GM18508 (cell line): ENCODE data around the gene IL2RG.

ENCODE experiments used
- ATAC-seq: cut with Tn5 transposase; IDR thresholded peaks from one replicate; pipeline ENCODE4 v1.9.1; 2021; ENCODE audit warnings: moderate number of reproducible peaks; ENCODE audit not compliant: insufficient read depth, unreplicated experiment

The IL2RG gene

DNA sequence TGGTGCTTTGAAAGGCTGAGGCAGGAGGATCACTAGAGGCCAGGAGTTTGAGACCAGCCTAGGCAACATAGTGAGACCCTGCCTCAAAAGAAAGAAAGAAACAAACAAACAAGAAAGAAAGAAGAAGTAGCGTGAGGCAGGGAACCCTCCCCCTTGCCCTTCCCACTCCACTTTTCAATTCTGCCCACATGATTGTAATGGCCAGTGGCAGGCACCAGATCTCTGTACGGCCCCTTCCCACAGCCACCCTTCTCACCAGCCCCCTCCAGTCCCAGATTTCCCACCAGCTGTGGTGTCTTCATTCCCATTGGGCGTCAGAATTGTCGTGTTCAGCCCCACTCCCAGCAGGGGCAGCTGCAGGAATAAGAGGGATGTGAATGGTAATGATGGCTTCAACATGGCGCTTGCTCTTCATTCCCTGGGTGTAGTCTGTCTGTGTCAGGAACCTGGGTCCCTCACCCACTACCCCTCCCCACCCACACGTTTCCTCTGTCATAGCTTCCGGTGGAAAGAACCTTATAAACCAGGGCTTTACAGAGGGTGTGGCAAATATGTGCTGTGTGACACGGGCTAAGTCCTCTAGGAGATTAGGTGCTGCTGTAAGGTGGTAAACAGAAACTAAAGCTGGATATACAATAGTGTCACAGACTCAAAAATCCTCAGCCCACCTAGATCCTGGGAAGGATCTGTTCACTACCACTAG is at the start of gene IL2RG:
Gene IL2RG (minus strand): TSS at position 437 of the 703 bp plus-strand sequence. CDS start 38 bp downstream, at position 399.
- peak; percentile 79 for ATAC-seq

DNA sequence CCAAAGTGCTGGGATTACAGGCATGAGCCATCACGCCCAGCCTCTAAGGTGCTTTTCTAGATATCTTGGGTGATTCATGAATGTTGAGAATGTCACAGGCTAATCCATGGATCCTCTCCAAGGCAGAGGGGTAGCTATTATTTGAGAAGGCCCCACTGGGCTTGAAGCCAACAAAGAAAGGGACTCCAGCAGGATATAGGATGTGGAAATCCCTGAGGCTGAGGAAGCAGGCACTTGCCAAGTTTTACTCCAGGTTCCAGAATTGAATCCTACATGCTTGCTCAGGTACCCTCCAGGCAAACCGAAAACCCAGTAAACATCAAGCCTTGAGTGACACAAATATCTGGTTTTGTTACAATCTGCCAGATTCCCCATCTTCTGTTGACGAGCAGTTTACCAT is 49.1 kb upstream of the IL2RG start:
- ATAC-seq = no peak

DNA sequence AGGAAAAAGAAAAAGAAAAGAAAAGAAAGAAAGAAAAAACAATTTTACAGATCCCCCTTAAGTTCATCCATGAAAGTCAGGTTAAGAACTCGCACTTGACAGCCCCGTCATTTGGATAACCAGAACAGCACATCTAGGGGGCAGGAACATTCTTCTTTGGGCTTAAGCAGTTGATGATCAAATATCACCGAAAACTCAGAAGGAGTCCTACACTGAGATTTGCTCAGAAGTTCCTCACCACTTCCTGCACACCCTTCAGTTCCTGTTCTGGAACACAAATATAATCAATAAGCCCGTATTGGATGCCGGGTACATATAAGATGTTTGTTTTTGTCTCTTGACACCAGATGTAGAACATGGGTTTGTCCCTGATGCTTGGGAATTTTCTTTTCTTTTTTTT is 48.0 kb upstream of the IL2RG start:
- no peak for ATAC-seq

DNA sequence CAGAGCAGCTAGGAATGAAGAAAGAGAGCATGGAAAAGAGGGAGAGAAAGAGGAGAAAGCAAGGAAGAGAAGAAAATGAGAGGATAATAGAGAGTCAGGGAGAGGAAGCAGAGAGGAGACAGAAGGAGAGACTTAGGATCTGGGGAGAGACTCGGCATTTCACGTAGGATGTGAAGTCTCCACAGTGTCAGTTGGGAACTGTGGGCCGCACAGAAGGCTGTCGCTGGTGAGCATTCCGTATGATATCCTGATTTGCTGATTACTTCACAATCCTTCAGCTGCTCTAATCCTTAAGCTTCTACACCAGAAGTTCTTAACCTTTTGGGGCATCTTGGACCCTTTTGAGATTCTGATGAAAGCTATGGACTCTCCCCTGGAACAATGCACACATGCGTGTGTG is 47.2 kb upstream of the IL2RG start:
- no peak for ATAC-seq

DNA sequence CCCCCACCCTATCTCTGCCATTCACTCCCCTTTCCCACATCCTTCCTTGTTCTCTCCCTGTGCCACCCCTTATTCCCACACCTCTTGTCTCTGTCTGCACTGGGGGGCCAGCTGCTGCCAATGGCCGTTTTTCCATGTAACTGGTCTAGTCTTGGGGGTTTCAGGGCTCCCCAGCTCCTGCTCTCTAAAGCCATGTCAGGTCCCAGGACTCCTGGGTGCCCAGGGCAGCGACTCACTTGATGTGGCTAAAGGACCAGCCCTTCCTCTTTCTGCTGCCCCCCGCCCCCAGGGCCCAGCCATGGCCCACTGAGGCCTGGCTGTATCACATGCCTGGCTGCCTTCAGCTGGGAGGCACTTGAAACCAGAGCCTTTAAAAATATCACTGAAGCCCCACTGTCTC is 43.3 kb upstream of the IL2RG start:
- no peak for ATAC-seq

DNA sequence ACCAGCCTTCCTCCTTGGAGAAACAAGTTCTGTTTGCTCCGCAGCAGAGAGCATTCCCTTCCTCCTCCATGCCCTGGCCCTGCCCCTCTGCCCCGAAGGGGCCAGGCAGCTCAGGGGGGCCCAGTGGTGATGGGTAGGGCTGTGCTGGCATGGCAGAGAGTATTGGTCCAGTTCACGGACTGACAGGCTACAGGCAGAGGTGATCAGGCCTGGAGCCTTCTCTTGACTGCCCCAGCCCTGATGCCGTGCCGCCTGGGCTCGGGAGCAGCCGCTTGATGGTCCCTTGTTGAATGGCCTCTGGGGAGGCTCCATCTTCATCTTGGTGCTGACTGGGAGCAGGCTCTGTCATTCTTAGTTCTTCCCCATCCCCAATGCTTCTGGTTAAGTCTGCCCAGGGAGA is 42.8 kb upstream of the IL2RG start:
- no peak for ATAC-seq

DNA sequence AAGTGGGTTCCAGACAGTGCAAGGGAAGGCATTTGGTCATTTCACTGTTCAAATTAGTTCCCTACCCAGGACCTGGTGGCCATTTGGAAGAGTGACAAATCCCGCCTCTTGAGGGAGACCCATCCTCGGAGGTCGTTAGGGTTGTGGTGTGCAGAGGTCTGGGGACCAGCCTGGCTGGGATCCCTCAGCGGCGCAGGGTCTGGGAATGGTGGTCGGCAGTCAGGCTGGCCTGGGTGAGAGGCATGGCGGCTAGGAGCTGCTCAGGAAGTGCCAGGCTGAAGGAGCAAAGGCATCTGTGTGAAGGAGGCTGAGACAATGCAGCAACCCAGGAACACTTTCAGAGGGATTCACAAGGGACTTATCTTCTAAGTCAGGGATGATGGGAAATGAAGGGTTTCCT is 40.0 kb upstream of the IL2RG start:
- no peak for ATAC-seq

DNA sequence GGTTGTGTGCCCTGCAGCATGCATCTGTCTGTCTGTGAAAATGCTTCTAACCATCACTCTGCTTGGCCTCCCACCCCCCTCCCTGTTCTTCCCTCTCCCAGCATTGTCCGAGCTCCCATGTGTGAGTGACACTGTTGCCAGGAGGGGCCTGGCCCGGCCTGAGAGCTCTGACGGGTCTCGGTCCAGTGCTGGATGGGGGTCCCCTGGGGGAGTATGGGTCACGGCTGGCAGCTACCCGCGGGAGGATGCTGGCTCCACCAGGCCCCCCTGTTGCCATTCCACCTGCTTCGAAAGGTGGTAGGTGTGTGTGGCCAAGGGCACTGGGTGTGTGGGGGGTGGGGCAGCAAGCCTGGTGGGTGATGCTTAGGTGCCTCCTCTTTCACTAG is 36.9 kb upstream of the IL2RG start:
- ATAC-seq = no peak

DNA sequence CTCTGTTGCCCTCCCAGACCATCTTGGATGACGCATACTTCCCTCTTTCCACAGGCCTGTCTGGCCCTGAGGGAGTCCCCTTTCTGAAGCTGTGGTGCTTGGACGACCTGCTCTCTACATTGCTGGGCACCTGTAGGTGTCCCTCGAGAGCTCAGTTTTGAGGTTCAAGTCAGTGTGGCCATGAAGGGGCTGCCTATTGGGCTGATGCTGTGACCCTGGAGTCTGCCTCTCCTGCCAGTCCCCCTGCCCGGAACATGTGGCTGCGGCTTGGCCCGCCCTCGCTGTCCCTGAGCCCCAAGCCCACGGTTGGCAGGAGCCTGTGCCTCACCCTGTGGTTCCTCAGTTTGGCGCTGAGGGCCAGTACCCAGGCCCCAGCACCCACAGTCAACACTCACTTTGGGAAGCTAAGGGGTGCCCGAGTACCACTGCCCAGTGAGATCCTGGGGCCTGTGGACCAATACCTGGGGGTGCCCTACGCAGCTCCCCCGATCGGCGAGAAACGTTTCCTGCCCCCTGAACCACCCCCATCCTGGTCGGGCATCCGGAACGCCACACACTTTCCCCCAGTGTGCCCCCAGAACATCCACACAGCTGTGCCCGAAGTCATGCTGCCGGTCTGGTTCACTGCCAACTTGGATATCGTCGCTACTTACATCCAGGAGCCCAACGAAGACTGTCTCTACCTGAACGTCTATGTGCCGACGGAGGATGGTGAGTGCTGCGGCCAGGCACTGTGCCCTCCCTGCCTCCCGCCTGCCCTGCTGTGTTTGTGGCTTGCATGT is 36.3 kb upstream of the IL2RG start:
- ATAC-seq = no peak

DNA sequence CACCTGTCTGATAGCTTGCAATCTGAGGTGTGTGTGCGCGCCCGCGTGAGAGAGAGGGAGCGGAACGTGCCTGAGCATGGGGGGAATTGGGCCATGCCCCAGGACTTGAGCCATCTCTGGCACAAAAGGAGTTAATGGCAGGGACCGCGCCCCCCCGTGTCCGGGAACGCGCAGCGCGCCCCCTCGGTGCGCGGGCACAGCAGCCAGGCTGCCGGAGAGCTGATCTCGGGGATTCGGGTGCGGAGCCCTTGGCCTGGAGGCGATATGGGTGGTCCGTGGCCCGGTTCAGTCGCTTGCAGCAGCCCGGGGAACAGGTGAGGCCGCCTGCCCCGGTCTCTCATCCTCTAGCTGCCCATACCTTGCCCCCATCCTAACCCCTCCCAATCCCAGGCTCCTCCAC is 33.3 kb upstream of the IL2RG start, which contains the start of gene NLGN3:
Gene NLGN3 (plus strand): TSS at position 191 of the 400 bp plus-strand sequence. CDS start 2,909 bp downstream, outside the sequence.
- ATAC-seq = no peak

DNA sequence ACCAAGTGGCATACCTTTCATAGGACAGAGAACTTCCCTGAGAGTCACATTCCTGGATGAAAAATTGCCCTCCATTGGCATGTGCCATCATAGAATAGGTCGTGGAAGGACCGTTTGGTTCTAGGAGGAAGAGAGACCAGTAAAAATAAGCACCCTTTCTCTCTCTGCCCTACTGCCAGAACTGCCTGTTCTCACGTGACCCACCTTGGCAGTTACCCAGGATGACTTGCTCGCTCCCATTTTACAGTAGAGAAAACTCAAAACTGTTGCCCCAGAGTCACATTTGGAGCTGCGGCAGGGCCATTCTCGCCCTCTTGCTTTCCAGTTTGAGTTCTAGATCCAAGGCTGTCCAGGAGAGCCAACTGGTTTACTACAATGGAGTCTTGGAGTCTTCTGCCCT is 32.1 kb upstream of the IL2RG start:
- ATAC-seq = no peak

DNA sequence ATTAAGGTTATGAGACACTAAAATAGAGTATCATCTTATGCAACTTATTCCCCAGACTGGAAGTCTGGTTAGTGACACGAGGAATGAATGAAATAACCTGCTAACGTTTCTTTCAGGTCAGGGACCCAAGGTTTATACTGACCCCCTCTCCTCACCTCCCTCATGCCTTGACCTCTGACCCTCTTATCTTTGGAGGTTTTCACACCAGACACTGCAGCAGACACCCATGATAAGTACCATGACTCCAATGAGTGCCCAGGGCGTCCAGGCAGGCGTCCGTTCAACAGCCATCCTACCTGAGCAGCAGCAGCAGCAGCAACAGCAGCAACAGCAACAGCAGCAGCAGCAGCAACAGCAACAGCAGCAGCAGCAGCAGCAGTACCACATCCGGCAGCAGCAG is 29.1 kb upstream of the IL2RG start:
- ATAC-seq = no peak

DNA sequence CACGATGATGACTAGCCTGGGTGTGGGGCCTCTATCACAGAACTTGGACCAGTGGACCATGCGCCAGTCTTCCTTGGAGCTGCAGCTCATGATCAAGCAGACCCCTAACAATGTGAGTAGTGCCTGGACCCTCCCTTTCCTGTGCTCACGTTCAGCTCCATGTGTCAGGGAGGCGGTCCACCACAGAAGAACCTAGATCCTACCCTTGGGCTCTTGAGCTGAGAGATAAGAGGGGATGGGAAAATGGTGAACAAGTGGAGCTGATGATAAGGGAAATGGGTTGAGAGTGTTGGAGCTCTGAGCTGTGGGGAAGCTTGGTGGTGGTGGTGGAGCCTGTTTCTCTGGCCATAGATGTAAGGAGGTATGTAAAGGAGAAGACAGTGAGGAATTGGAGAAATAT is 20.1 kb upstream of the IL2RG start:
- ATAC-seq = no peak

DNA sequence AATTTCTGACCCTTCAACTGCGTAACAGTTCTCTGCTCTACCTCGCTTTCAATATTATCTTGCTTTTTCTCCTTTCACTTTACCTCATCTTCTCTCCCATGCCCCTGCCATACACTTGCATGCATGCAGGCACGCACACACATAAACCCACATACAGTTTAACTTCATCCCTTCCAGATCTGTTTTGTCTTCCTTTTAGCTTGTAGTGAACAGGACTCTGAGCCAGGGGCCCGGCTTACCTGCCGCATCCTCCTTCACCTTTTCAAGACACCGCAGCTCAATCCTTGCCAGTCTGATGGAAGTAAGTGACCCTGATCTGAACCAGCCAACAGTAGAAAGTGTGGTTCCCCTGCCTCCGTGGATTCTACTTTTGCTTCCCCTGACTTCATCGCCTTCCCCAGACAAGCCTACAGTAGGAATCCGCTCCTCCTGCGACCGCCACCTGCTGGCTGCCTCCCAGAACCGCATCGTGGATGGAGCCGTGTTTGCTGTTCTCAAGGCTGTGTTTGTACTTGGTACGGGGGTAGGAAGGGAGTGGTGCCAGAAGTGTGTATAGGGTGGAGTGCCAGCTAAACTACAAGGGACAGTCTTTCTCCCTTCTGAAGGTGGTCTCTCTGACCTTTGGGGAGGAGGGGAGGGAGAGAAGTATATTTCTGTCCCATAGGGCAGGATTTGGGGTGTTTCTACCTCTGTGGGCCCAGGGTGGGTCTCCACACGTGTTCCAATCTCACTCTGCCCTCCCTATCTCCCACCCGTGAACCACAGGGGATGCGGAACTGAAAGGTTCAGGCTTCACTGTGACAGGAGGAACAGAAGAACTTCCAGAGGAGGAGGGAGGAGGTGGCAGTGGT is 17.8 kb upstream of the IL2RG start:
- ATAC-seq = no peak

DNA sequence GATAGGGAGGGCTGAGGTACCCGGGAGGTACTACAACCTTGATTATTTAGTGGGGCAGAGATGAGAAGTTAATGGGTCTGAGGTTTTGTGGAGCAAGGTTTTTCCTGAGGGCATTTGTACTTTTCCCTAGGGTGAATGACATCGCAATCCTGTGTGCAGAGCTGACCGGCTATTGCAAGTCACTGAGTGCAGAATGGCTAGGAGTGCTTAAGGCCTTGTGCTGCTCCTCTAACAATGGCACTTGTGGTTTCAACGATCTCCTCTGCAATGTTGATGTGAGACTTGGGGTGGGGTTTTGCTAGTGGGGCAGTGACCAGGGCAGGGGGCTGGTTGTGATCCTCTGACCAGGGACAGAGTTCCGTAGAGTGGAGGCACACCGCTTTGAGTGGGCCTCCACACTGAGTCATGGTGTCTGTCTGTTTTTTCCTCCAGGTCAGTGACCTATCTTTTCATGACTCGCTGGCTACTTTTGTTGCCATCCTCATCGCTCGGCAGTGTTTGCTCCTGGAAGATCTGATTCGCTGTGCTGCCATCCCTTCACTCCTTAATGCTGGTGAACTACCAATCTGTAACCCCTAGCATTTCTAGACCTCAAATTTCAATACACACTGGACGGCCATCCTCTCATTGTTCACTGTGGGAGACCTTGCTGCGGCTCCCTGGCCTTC is 16.9 kb upstream of the IL2RG start:
- no peak for ATAC-seq

DNA sequence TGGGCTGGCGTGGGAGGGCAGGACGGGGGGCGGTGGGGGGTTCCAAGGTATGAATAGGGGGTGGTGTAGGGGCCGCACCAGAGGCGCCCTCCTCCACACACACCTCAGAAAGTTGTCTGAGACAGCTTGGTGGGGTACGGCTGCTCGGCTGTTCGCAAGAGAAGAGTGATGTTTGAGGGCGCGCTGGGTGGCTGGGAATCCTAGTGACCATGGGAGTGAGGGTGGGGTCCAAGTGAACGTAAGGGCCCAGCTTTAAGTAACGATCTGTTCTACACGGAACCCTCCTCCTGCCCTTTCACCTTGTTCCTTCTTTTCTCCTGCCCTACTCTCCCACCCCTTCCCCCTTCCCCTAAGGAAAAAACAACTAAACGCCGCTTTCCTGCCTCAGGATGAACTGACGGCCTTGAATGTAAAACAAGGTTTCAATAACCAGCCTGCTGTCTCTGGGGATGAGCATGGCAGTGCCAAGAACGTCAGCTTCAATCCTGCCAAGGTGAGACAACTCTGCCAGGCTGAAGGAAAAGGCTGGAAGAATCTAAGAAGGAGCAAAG is 7.7 kb upstream of the IL2RG start:
- ATAC-seq = no peak

DNA sequence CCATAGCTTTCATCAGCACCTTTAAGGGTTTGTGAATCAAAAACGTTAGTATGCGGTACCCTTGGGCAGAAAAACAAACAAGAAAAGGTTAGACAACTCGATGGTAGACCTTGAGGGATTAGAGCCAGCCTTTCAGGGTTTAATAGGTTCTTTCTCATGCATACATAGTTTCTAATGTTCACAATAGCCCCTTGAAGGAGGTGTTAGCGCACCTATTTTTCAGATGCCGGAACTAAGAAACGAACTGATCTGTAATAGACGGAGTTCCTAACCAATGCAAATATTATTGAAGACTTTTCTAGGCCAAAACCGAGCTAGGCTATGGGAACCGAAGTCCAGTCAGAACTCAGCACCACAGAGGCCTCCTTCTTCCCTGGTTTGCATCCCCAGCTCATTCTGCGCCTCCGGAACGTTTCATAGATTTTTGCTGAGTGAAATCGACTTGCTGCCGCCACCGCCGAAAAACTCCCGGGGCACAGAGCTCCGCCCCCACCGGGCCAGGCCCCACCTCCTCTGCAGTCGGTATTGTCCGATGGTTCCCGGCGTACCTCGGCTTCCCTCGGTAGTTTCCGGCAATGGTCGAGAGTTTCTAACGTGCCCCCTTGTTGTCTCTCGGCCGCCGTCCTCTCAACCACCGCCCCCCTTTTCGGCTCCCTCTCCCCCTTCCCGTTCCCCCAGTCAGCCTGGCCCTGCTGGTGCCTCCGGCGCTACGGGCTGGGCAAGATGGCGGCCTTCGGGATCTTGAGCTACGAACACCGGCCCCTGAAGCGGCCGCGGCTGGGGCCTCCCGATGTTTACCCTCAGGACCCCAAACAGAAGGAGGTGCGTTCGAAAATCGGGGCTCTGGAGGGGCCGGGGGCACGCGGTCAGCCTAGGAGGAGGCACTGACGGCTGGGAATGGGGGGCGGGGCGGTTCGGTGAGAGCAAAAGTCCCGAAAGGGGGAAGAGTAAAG is 6.9 kb upstream of the IL2RG start, which contains the start of gene MED12:
Gene MED12 (plus strand): TSS at position 565 of the 953 bp plus-strand sequence. CDS start 159 bp downstream, at position 724.
- ATAC-seq = no peak

DNA sequence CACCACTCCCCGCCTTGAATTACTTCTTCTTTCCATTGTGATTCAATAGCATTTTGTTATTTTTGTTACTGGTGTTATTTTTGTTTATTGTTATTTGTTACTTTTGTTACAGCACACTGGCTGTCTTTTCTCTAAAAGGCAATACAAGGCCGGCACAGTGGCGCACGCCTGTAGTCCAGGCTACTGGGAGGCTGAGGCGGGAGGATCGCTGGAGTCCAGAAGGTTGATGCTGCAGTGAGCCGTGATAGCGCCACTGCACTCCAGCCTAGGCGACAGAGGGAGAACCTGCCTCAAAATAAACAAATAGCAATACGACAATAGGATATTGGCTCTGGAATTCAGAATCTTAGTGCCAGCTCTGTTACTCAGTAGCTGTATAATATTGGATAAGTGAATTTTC is 6.0 kb upstream of the IL2RG start:
- no peak for ATAC-seq

DNA sequence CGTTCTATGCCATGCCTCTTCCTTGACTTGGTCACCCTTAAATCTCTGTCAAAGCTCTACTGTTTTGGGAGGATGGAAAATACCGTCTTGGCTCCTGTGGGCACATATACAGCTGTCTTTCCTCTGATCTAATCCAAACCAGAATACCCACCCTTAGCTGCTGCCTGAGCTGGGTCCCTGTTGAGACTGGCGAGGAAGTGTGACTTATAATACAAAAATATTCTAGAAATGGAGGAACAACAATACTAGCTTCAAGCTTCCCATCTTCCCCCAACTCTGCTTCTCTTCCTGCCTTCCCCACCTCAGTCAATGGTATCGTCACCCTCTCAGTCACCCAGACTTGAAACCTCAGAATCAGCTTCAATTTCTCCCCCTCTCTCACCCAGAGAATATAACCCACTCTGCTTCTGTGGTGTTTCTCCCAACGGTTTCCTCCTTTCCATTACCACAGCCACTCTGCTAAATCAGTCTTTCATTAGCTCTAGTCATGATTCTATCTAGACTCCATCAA is 599 bp upstream of the IL2RG start:
- no peak for ATAC-seq
